Hepatocyte (in vitro differentiated cells): ENCODE results near the gene ADCY2. TPM values are rescaled to one million over a fixed set of nuclear protein-coding genes. Genes with fewer than 3 reads are reported as not detected.

ENCODE experiments used
- DNase-seq: peaks from one replicate; pipeline ENCODE4 v3.0.0-alpha.2; 2016; ENCODE audit warnings: low spot score
- H2AFZ ChIP-seq: fragments of 200-600 bp; sonication (generic); 2 replicates; pipeline ENCODE4 v1.6.0; 2016; ENCODE audit warnings: antibody characterized with exemption, mild to moderate bottlenecking
- H3K27ac ChIP-seq: fragments of 200-600 bp; sonication (generic); 2 replicates; pipeline ENCODE4 v1.5.1; 2016; ENCODE audit warnings: mild to moderate bottlenecking
- H3K27me3 ChIP-seq: fragments of 200-600 bp; sonication (generic); 2 replicates; pipeline ENCODE4 v1.6.1; 2016
- H3K36me3 ChIP-seq: fragments of 200-600 bp; sonication (generic); replicated peaks from 2 replicates; pipeline ENCODE4 v1.5.1; 2016; ENCODE audit warnings: low read depth; ENCODE audit not compliant: insufficient read depth
- H3K4me1 ChIP-seq: fragments of 200-600 bp; sonication (generic); 2 replicates; pipeline ENCODE4 v1.5.1; 2016; ENCODE audit warnings: mild to moderate bottlenecking, moderate library complexity; ENCODE audit not compliant: insufficient read depth
- H3K4me2 ChIP-seq: fragments of 200-600 bp; sonication (generic); 2 replicates; pipeline ENCODE4 v1.6.0; 2016
- H3K4me3 ChIP-seq: fragments of 200-600 bp; sonication (generic); 2 replicates; pipeline ENCODE4 v1.5.1; 2016; ENCODE audit warnings: mild to moderate bottlenecking
- H3K79me2 ChIP-seq: fragments of 200-600 bp; sonication (generic); 2 replicates; pipeline ENCODE4 v1.6.0; 2017; ENCODE audit warnings: mild to moderate bottlenecking
- H3K9me2 ChIP-seq: fragments of 200-600 bp; sonication (generic); replicated peaks from 2 replicates; pipeline ENCODE4 v1.6.0; 2017; ENCODE audit warnings: mild to moderate bottlenecking; ENCODE audit not compliant: insufficient read depth
- H3K9me3 ChIP-seq: fragments of 200-600 bp; sonication (generic); 2 replicates; pipeline ENCODE4 v1.5.1; 2016; ENCODE audit warnings: low read depth, mild to moderate bottlenecking
- H4K20me1 ChIP-seq: fragments of 200-600 bp; sonication (generic); 2 replicates; pipeline ENCODE4 v1.6.0; 2016; ENCODE audit warnings: mild to moderate bottlenecking; ENCODE audit not compliant: insufficient read depth, poor library complexity, severe bottlenecking
- CTCF ChIP-seq: fragments of 200-600 bp; sonication (generic); IDR thresholded peaks from 2 replicates; pipeline ENCODE4 v1.5.1; 2016; ENCODE audit warnings: antibody characterized with exemption, mild to moderate bottlenecking; ENCODE audit not compliant: poor library complexity
- EZH2 ChIP-seq: fragments of 200-600 bp; sonication (generic); IDR thresholded peaks from 2 replicates; pipeline ENCODE4 v1.6.1; 2016; ENCODE audit warnings: antibody characterized with exemption, mild to moderate bottlenecking, borderline replicate concordance
- EZH2phosphoT487 ChIP-seq: fragments of 200-600 bp; sonication (generic); IDR thresholded peaks from one replicate; pipeline ENCODE4 v1.6.1; 2018; ENCODE audit warnings: antibody characterized with exemption, mild to moderate bottlenecking, low read depth, moderate library complexity; ENCODE audit not compliant: unreplicated experiment, severe bottlenecking
- WGBS: methylation state at CpG from one replicate; pipeline ENCODE4 v1.1.6; 2016; ENCODE audit warnings: low lambda C conversion rate; ENCODE audit errors: missing lambda C conversion rate; 5-methylcytosine and 5-hydroxymethylcytosine counted together
- polyA plus RNA-seq: library from polyadenylated mRNA; unstranded; fragments of >200 nt; fragmentation: Nextera tagmentation; extraction: Ambion mirVana; gene quantifications from 2 replicates; pipeline ENCODE4 v1.2.1, GENCODE V29; 2016
- total RNA-seq: library from RNA; depleted of rRNA; stranded (reverse); fragments of >200 nt; gene quantifications from 2 replicates; pipeline ENCODE4 v1.2.3, GENCODE V29; 2014

The ADCY2 gene
- total and polyA plus RNA-seq, 2 experiments from 2014 or later, result 3.2 to 8.5 TPM

GRCh38 chr5:7418276-7418675 lies 22.3 kb downstream of the ADCY2 start:
- Histone ChIP-seq H3K4me2 (no peak overlapping the region), H3K4me3 (no peak overlapping the region), H3K27me3 (peaks cover 5% of the 10 kb centered on the region), H3K36me3 (no peaks in the 10 kb centered on the region), H2AFZ (no peak overlapping the region), H3K4me1 (peaks cover 18% of the 10 kb centered on the region), H3K9me2 (no peaks in the 10 kb centered on the region), H3K27ac (no peak overlapping the region), H4K20me1 (no peaks in the 10 kb centered on the region), H3K9me3 (no peaks in the 10 kb centered on the region), H3K79me2 (no peaks in the 10 kb centered on the region)
- 100% methylated on average over 3 of the region's 3 CpGs for WGBS
- no peak for DNase-seq
- TF ChIP-seq EZH2, result no peak
- no peak for TF ChIP-seq EZH2phosphoT487
- no peak for TF ChIP-seq CTCF

GRCh38 chr5:7419367-7419766 lies 23.4 kb downstream of the ADCY2 start:
- Histone ChIP-seq H3K27ac (no peak overlapping the region), H3K27me3 (peaks cover 5% of the 10 kb centered on the region), H4K20me1 (no peaks in the 10 kb centered on the region), H2AFZ (no peak overlapping the region), H3K9me3 (no peaks in the 10 kb centered on the region), H3K36me3 (no peaks in the 10 kb centered on the region), H3K4me2 (no peak overlapping the region), H3K9me2 (no peaks in the 10 kb centered on the region), H3K4me1 (peaks cover 18% of the 10 kb centered on the region), H3K4me3 (no peak overlapping the region), H3K79me2 (no peaks in the 10 kb centered on the region)
- 36% methylated on average over 4 of the region's 4 CpGs for WGBS
- TF ChIP-seq EZH2, result no peak
- no peak for TF ChIP-seq CTCF
- TF ChIP-seq EZH2phosphoT487, result no peak
- no peak for DNase-seq

- Histone ChIP-seq H3K9me2 (no peaks in the 10 kb centered on the region), H3K9me3 (no peaks in the 10 kb centered on the region), H3K4me3 (no peak overlapping the region), H3K4me1 (peaks cover 18% of the 10 kb centered on the region), H3K27ac (no peak overlapping the region), H3K27me3 (peaks cover 5% of the 10 kb centered on the region), H4K20me1 (no peaks in the 10 kb centered on the region), H2AFZ (no peak overlapping the region), H3K4me2 (peak overlapping the region; percentile 28), H3K36me3 (no peaks in the 10 kb centered on the region), H3K79me2 (no peaks in the 10 kb centered on the region)
- no peak for DNase-seq
- 45% methylated on average over 12 of the region's 12 CpGs for WGBS
- no peak for TF ChIP-seq CTCF
- no peak for TF ChIP-seq EZH2phosphoT487
- no peak for TF ChIP-seq EZH2
Measured at GRCh38 chr5:7419846-7420245, 23.9 kb downstream of the ADCY2 start.
